HG03095 (cell line): ENCODE data around the gene SV2A.
"Not testable (repeated sequence)": the region's sequence is repeated elsewhere in the genome, so short reads cannot be mapped to it uniquely, and the experiment has no call there.

Source experiments
- ATAC-seq: cut with Tn5 transposase; IDR thresholded peaks from one replicate; pipeline ENCODE4 v1.9.1; 2021; ENCODE audit warnings: moderate library complexity; ENCODE audit not compliant: unreplicated experiment

Gene SV2A

DNA sequence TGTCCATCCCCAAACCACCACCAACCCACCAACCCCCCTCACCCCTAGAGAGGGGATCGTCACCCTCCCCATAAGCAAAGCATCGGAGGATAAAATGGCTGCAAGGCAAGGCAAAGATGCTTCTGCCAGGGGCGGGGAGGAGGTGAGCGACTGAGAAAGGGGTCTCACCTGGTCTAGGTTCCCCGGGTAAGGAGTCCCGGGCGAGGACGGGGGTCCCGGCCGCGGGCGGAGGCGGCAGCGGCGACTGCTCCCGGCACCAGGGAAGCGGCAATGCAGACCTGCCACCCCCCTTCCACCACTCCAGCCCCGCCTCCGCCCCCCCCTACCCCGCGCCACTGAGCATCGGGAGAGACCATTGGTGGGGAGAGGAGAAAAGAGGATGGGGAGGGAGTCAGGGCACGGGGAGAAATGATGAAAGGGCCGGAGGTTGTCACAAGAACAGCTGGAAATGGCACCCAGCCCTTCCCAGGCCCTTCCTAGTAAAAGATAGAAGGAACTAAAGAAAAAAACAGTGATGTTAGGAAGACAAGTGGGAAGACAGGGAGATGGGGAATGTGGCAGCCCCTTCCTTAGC is at the start of gene SV2A:
Gene SV2A, minus strand, starts transcription at position 274 of the 574 bp plus-strand sequence. CDS start 4,004 bp downstream, outside the sequence.
- no peak for ATAC-seq

DNA sequence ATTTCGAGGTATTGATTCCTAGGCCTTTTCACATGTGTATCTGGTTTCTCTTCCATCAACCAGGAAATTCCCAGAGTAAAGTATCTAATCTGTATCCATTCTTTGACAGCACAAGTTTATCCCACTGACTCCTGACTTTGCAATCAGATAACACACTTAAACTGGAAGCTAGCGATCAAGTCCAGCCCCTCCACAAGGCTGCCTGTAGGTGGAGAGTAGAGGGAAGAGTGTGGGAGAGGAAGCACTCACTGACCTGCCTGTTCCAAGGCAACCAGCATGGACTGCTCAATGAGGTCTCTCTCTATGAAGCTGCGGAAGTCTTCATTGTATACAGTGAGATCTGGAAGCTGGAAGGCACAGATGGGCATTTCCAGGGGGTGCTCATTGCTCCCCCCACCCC is 49.4 kb upstream of the SV2A start:
- no peak for ATAC-seq

DNA sequence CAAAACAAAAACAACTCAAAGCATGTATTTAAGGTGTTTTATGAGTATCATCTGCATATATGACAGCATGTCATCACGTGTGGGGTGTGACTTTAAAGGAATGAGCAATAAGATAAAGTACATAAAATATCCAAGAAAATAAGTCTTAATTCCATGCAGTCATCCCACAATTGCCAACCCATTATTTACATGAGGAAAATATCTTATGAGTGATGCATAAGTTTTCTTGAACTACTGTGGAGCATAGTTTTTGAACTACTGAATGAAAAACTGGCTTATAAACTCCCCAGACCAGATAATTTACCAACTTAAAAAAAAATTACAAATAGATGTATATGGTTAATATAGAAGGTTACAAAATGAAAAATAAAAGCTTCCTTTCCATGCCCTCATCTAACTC is 48.8 kb upstream of the SV2A start:
- ATAC-seq = no peak

GRCh38 chr1:149965440-149965839 is 47.8 kb upstream of the SV2A start:
- ATAC-seq = no peak

DNA sequence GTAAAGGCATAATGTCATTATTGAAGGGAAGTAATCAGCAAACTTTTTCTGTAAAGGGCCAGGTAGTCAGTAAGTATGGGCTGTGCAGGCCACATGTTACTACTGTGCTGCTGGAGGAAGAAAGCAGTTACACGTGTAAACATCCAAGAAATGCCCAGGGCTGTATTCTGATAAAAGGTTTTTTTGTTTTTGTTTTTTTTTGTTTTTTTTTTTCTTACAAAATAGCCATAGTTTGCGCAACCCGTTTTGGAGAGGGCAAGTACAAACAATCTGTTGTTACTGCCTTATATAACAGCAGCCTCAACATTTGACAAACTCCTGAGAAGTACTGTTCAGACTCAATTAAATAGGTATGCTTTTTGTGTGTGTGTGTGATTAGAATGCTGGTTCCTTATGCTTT is 45.7 kb upstream of the SV2A start:
- ATAC-seq = no peak

- no peak for ATAC-seq
These were observed 45.1 kb upstream of the SV2A start for GRCh38 chr1:149962736-149963135.

DNA sequence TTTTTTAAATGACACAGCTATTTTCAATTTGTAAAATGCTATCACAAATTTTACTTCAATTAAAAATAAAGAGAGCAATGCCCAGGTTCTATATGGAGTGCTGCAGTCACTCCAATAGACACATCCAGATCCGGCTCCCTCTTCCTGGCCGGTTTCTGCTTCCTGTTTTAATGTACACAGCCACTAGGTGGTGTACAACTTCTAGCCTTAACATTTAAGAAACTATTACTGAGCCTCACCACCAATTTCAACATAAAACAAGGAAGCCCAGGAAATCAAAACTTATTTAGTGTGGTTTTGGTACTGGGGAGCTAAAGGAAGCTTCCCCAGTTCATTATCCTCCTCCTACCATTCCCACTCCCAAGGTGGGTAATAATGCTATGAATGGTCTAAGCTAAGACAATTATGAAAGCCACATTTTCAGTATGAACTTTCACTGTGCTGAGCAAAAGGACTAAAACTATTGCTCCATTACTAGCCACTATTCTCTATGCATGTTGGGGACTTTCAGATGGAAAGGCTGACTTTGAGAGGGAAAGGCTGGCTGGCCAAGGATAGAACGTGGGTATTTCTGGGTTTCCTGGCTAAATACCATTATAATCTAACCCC is 44.5 kb upstream of the SV2A start:
- no peak for ATAC-seq

- ATAC-seq = not testable (repeated sequence)
These were observed 39.9 kb upstream of the SV2A start for GRCh38 chr1:149957548-149957947.

DNA sequence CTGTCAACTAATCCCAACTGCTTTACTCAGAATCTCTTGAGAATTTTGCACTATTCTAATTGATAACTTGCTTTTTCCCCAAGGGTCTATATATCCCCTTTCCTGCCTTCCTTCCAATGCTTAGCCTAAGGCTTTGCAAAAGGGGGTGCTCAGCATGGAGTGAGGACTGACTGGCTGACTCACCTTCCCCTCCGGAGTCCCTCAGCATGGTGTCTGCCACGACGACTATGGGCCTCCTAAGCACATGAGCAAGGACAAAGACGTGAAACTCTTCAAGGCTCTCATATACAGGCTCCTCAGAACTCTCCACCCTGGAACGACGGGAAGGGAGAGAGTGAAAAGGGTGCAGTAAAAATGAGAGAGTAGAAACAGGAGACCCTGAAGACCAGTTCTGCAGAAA is 32.3 kb upstream of the SV2A start:
- no peak for ATAC-seq

GRCh38 chr1:149945206-149945605 is 27.6 kb upstream of the SV2A start:
- ATAC-seq = no peak

GRCh38 chr1:149942885-149943284 is 25.2 kb upstream of the SV2A start:
- ATAC-seq = no peak

DNA sequence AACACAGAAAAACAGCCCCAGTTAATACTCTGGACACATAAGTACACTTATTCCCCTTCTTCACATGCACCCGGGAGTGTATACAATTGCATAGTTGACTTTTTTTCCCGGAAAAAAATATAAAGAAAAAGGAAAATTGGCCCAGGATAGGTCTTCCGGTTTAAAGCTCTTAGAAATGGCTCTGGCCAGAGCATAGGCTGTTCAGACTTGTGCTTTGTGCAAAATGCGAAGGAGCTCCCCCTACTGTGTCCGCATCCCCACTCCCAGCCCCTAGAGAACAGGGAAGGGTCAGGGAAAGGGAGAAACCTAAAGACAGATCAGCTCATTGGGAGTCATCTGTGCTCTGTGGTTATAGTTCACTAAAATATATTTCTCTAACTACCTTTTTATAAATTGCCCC is 24.6 kb upstream of the SV2A start:
- no peak for ATAC-seq

DNA sequence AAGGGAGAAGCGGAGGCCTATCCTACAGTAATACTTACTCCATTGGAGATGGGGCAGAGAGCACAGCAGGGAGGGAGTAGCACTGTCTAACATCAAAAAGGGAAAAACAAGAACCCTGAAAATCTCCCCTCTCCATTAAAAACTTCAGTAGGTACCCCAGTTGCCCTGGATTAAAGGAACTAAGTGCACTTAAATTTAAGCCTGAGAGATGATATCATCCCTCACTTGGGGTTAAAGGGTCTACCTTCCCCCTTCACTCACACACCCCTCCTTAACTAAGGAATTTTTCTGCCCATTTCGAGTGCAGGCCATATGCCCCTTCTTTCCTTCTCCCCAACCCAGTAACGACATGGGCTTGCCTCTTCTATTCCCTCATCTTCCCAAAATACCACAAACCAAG is 22.8 kb upstream of the SV2A start:
- ATAC-seq = no peak

DNA sequence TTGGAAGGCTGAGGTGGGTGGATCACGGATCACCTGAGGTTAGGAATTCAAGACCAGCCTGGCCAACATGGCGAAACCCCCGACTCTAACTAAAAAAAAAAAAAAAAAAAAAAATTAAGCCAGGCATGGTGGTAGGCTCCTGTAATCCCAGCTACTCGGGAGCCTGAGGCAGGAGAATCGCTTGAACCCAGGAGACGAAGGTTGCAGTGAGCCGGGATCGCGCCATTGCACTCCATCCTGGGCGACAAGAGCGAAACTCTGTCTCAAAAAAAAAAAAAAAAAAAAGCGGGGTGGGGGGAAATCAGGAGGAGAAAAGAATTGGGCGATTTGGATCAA is 21.0 kb upstream of the SV2A start:
- not testable (repeated sequence) for ATAC-seq

DNA sequence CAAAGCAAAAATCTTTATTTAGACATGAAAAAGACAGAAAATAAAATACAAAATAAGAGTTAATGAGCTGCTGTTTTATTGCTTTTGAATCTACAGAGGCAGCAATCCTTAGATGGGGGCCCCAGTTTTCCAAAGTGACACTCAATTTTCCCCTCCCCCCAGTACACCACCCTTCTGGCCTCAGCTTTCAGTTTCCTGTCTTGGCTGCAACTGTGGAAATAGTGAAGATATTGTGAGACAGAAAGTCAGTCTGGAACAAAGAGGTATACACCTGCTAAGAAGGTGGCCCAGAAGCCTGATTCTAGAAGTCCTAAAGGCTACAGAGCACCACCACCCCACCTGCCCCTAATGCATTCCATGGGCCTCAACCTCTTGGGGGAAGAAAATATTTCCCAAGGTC is 20.1 kb upstream of the SV2A start:
- no peak for ATAC-seq

GRCh38 chr1:149936992-149937705 is 19.5 kb upstream of the SV2A start:
- no peak for ATAC-seq

DNA sequence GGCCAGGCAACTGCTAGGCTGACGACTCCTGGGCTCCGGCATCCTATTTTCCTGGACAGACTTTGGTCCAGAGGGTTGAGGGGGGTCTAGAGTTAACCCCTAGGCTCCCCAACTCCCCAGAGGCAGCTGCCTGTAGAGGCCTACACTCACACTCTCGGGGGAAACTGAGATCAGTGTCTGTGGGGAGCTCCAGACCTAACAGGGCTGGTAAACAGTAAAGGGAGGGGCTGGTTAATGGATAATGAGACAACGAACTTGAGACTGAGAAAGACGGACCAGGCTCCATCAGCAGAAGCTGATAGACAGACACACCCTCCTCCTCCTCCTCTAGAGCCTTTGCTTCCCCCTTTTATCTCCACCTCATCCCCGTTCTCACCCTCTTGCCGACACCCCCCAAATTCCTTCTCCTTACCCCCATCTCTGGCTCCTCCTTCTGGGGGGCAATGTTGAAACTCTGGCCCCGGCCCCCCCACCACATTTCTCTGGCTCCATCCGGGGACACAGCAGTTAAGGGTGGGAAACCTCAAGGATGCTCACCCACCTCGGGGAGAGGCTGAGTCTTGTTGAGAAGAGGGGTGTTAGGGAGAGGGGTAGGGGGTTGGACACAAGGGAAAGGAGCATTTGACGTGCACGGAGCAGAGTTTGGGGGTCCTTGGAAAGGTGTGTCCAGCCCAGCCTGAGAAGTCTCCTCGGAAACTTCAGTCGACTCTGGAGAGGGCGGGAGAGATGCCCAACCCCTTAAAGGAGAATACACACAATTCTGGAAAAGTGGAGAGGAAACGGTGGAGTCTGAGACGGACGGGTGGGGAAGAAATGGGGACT is 18.7 kb upstream of the SV2A start, which contains the start of gene MTMR11:
Gene MTMR11, minus strand, starts transcription at position 710 of the 822 bp plus-strand sequence. Its CDS starts 232 bp downstream, at position 478.
- no peak for ATAC-seq

DNA sequence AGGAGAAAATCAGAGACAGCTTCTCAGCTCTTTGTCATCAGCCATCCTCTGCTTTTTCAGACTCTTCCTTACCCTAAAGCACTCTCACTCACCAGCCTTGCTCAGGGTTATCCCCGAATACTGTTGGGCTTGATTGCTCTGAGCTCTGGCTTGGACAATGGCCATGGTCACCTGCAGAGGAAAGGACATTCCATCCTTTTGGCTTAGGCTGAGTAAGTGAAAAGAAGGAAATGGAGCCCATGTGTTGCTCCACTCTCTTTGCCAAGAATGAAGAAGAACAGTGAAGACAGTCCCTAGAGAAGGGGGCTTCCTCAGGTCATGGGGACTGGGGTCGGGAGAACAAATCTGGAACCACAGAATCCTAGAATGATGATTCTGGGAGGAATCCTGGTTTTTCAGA is 16.7 kb upstream of the SV2A start:
- no peak for ATAC-seq

GRCh38 chr1:149933208-149933607 is 15.6 kb upstream of the SV2A start:
- no peak for ATAC-seq

- ATAC-seq = no peak
These were observed 14.8 kb upstream of the SV2A start for GRCh38 chr1:149932474-149932873.

GRCh38 chr1:149931212-149931790 is 13.7 kb upstream of the SV2A start:
- no peak for ATAC-seq
